Umbilical cord (tissue), 2 donors: ENCODE measurements around the gene RASAL2. TPM values are rescaled to one million over a fixed set of nuclear protein-coding genes. Genes with fewer than 3 reads are reported as not detected.
"Not testable (repeated sequence)": the region's sequence is repeated elsewhere in the genome, so short reads cannot be mapped to it uniquely, and the experiment has no call there.

ENCODE experiments used
- DNase-seq: peaks from one replicate; pipeline ENCODE4 v3.0.0-alpha.2; 2015; ENCODE audit warnings: low spot score
- total RNA-seq: library from RNA; depleted of rRNA; stranded (reverse); fragments of >200 nt; gene quantifications from one replicate; pipeline ENCODE4 v1.2.3, GENCODE V29; 2014; ENCODE audit warnings: low replicate concordance; ENCODE audit not compliant: insufficient read depth

Gene RASAL2
- total RNA-seq, 1 donor from 2014 or later = 40.7 TPM

GRCh38 chr1:178232949-178233348 lies 139.0 kb downstream of the RASAL2 start:
- no peak for DNase-seq

- no peak for DNase-seq
Measured at GRCh38 chr1:178237121-178237520, 143.2 kb downstream of the RASAL2 start.

- DNase-seq = peak; percentile 40
Measured at GRCh38 chr1:178238722-178239510, 145.0 kb downstream of the RASAL2 start.

- no peak for DNase-seq
Measured at GRCh38 chr1:178241057-178241456, 147.2 kb downstream of the RASAL2 start.

- DNase-seq = no peak
Measured at GRCh38 chr1:178241837-178242236, 147.9 kb downstream of the RASAL2 start.

GRCh38 chr1:178243119-178243518 lies 149.2 kb downstream of the RASAL2 start:
- no peak for DNase-seq

- DNase-seq = no peak
Measured at GRCh38 chr1:178243890-178244289, 150.0 kb downstream of the RASAL2 start.

GRCh38 chr1:178248284-178248683 lies 154.4 kb downstream of the RASAL2 start:
- DNase-seq = not testable (repeated sequence)

- not testable (repeated sequence) for DNase-seq
Measured at GRCh38 chr1:178253581-178253980, 159.7 kb downstream of the RASAL2 start.

- no peak for DNase-seq
Measured at GRCh38 chr1:178254433-178254832, 160.5 kb downstream of the RASAL2 start.

- no peak for DNase-seq
Measured at GRCh38 chr1:178258536-178258935, 164.6 kb downstream of the RASAL2 start.

GRCh38 chr1:178262120-178262500 lies 168.2 kb downstream of the RASAL2 start:
- DNase-seq = peak; percentile 51

- DNase-seq = peak; percentile 3
Measured at GRCh38 chr1:178263341-178263740, 169.4 kb downstream of the RASAL2 start.

- DNase-seq = no peak
Measured at GRCh38 chr1:178266113-178266512, 172.2 kb downstream of the RASAL2 start.

- no peak for DNase-seq
Measured at GRCh38 chr1:178266619-178267066, 172.7 kb downstream of the RASAL2 start.

GRCh38 chr1:178267646-178268094 lies 173.8 kb downstream of the RASAL2 start:
- DNase-seq = no peak

- no peak for DNase-seq
Measured at GRCh38 chr1:178271471-178271870, 177.6 kb downstream of the RASAL2 start.

GRCh38 chr1:178273707-178274410 lies 180.0 kb downstream of the RASAL2 start:
- DNase-seq = no peak

- DNase-seq = no peak
Measured at GRCh38 chr1:178275049-178275448, 181.1 kb downstream of the RASAL2 start.

- no peak for DNase-seq
Measured at GRCh38 chr1:178275553-178275952, 181.6 kb downstream of the RASAL2 start.

- DNase-seq = no peak
Measured at GRCh38 chr1:178277793-178278530, 184.1 kb downstream of the RASAL2 start.
